Gastroesophageal sphincter (tissue), 4 donors: Measurements from ENCODE around the gene MAFG. TPM values are rescaled to one million over a fixed set of nuclear protein-coding genes. Genes with fewer than 3 reads are reported as not detected.

ENCODE experiments used
- ATAC-seq: fragments of 150-250 bp; one replicate; pipeline ENCODE4 v1.9.1; 2016; ENCODE audit warnings: mild to moderate bottlenecking, moderate library complexity
- H3K27ac ChIP-seq, 4 donors: fragments of 200-600 bp; sonication (generic) in 3 of 4; 1 replicate in 3 of 4; 2 replicates in 1 of 4; pipeline ENCODE4 v1.5.1; 2016 to 2019
- H3K27me3 ChIP-seq: fragments of 200-600 bp; sonication (generic); one replicate; pipeline ENCODE4 v1.5.1; 2019
- H3K36me3 ChIP-seq, 2 donors: fragments of 200-600 bp; sonication (generic); one replicate each; pipeline ENCODE4 v1.5.1; 2019; ENCODE audit warnings: control low read depth in 1 of 2
- H3K4me1 ChIP-seq, 3 donors: fragments of 200-600 bp; sonication (generic); 1 replicate in 2 of 3; 2 replicates in 1 of 3; pipeline ENCODE4 v1.5.1; 2016 to 2019; ENCODE audit warnings: control low read depth in 2 of 3
- H3K4me3 ChIP-seq, 2 donors: fragments of 200-600 bp; sonication (generic); one replicate each; pipeline ENCODE4 v1.5.1; 2019; ENCODE audit warnings: mild to moderate bottlenecking in 1 of 2, moderate library complexity in 1 of 2
- H3K9me3 ChIP-seq, 3 donors: fragments of 200-600 bp; sonication (generic); one replicate each; pipeline ENCODE4 v1.5.1; 2017 to 2019; ENCODE audit warnings: control low read depth in 2 of 3
- EP300 ChIP-seq: sonication (generic); formaldehyde crosslinking; IDR thresholded peaks from one replicate; pipeline ENCODE4 v1.6.1; 2017; ENCODE audit warnings: antibody characterized with exemption, mild to moderate bottlenecking
- POLR2A ChIP-seq, 2 donors: fragments of 450-650 bp; IDR thresholded peaks; one replicate each; pipeline ENCODE4 v1.6.1; 2017; ENCODE audit warnings: antibody characterized with exemption in 2 of 2, mild to moderate bottlenecking in 2 of 2, moderate library complexity in 1 of 2
- POLR2AphosphoS5 ChIP-seq: sonication (generic); formaldehyde crosslinking; IDR thresholded peaks from one replicate; pipeline ENCODE4 v1.6.1; 2017; ENCODE audit warnings: antibody characterized with exemption
- WGBS, 2 donors: methylation state at CpG; one replicate each; pipeline ENCODE4 v1.1.5; 2018; ENCODE audit warnings: low coverage in 1 of 2; 5-methylcytosine and 5-hydroxymethylcytosine counted together
- total RNA-seq, 4 donors: library from RNA; depleted of rRNA; stranded (reverse); fragments of >200 nt; gene quantifications; one replicate each; pipeline ENCODE4 v1.1.0, GENCODE V29; 2016
- TF ChIP-seq, protein P1 (sequence below), 4 experiments: fragments of 200-600 bp in 2 of 4; fragments of 450-650 bp in 2 of 4; sonication (generic) in 1 of 4; IDR thresholded peaks; one replicate each; pipeline ENCODE4 v1.5.1; 2017 to 2019; ENCODE audit warnings: antibody characterized with exemption in 4 of 4, mild to moderate bottlenecking in 2 of 4, moderate library complexity in 2 of 4

The MAFG gene
- total RNA-seq, 4 donors from 2014 or later: 18.8 to 39.3 (median 25.3) TPM

DNA sequence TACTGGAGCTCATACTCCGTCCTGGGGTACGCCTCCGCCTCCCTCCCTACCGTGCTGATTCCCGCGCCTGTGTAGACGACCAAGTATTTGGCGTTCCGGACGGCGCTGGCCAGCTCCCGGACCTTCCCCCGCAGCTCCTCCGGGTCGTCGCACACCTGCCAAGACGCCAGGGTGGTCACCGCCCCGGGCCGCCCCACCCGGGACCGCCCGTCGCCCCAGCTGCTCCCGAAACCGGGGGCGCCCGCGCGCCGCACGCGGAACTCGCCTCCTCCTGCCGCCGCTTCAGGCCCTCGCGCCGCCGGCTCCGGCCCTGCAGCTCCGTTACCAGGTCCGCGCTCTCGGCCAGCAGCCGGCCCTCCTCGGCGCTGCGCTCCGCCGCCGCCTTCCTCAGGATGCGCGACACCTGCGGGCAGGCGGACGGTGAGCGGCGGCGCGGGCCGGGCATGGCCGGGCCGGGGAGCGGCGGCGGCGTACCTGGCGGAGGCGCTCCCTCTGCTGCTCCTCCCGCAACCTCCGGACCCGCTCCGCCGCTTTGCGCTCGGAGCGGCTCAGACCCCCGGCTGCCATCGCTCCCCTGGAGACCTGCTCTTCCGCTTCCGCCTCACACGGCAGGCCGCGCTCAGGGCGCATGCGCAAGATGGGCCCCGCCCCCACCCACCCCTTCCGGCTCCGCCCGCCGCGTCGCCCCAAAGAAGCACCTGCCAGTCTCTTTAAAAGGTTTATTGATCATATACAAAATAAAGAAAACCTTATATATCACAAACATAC is 9.8 kb downstream of the MAFG start, which contains the start of gene SIRT7:
Gene SIRT7, minus strand, starts transcription at position 612 of the 768 bp plus-strand sequence. Its CDS starts 45 bp downstream, at position 567.
- no peaks in the 10 kb centered on the region for H3K9me3 ChIP-seq
- no peaks in the 10 kb centered on the region for H3K27me3 ChIP-seq
- 3 to 7% methylated on average over 3 to 5 of the region's 94 CpGs for WGBS, 2 donors
- peaks cover 0 to 68% of the 10 kb centered on the region in 2 donors for H3K36me3 ChIP-seq
- ATAC-seq: peak; percentile 83
- peaks cover 6 to 69% (median 20%) of the 10 kb centered on the region in 3 donors for H3K4me1 ChIP-seq
- TF ChIP-seq EP300: no peak
- TF ChIP-seq, protein P1, sequence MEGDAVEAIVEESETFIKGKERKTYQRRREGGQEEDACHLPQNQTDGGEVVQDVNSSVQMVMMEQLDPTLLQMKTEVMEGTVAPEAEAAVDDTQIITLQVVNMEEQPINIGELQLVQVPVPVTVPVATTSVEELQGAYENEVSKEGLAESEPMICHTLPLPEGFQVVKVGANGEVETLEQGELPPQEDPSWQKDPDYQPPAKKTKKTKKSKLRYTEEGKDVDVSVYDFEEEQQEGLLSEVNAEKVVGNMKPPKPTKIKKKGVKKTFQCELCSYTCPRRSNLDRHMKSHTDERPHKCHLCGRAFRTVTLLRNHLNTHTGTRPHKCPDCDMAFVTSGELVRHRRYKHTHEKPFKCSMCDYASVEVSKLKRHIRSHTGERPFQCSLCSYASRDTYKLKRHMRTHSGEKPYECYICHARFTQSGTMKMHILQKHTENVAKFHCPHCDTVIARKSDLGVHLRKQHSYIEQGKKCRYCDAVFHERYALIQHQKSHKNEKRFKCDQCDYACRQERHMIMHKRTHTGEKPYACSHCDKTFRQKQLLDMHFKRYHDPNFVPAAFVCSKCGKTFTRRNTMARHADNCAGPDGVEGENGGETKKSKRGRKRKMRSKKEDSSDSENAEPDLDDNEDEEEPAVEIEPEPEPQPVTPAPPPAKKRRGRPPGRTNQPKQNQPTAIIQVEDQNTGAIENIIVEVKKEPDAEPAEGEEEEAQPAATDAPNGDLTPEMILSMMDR (IDR thresholded peaks at IDR 0.05): no peak
- peak; percentile 83 for TF ChIP-seq POLR2AphosphoS5
- TF ChIP-seq POLR2A (IDR thresholded peaks at IDR 0.05): peak; percentile 70 to 76
- H3K4me3 ChIP-seq: peak within 1 kb of the TSS; percentile 72 to 98
- peak within 1 kb of the TSS; percentile 35 to 89 (median 81) for H3K27ac ChIP-seq

DNA sequence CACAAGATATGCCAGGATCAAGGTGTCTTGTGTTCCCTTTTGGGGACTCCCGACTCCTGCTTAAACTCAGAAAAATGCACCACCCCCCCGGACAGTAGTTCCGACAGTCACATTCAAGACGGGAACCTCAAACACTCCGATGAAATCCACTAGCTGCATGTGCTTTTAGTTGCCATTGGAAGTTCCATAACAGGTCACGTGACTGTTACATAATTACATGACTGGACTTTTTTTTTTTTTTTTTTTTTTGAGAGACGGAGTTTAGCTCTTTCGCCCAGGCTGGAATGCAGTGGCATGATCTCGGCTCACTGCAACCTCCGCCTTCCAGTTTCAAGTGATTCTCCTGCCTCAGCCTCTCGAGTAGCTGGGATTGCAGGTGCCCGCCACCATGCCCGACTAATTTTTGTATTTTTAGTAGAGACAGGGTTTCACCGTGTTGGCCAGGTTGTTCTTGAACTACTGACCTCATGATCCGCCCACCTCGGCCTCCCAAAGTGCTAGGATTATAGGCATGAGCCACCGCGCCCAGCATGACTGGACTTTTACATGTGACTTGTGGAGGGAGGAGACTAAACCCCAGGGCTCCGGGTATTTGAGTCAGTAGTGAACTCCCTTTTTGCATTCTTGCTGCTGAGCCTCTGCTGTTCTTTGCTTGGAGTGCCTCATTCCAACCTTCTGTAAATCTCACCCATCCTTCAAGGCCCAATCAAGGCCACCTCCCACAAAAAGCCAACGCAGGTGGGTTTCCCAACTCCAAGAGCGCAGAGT is 11.1 kb downstream of the MAFG start:
- no peaks in the 10 kb centered on the region for H3K9me3 ChIP-seq
- peaks cover 6 to 64% (median 15%) of the 10 kb centered on the region in 3 donors for H3K4me1 ChIP-seq
- ATAC-seq: no peak
- no peak overlapping the region for H3K27ac ChIP-seq
- 73 to 83% methylated on average over 12 to 13 of the region's 21 CpGs for WGBS, 2 donors
- H3K36me3 ChIP-seq: peaks cover 0 to 68% of the 10 kb centered on the region in 2 donors
- no peaks in the 10 kb centered on the region for H3K27me3 ChIP-seq
- peak overlapping the region in 1 of 2 donors; percentile 98 for H3K4me3 ChIP-seq
- TF ChIP-seq POLR2AphosphoS5: no peak
- TF ChIP-seq, protein P1 (IDR thresholded peaks at IDR 0.05): no peak

DNA sequence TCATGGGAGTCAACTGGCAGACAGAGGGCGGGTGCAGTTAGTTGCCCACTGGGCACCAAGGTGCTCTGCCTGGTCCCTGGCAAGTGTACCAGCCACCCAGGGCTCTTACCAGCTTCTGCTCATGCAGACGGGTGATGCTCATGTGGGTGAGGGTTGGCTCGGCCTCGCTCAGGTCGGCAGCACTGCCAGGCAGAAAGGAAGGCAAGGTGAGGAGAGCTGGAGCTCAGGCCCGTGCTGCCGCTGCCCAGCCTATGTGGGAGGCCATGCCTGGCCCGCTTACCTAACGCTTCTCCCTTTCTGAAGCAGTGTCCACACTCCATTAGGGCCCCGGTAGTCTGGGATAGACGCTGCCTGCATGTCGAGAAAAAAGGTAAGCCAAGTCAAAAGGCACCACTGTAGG is 12.2 kb downstream of the MAFG start:
- Histone ChIP-seq H3K9me3 (no peaks in the 10 kb centered on the region), H3K27ac (no peak overlapping the region), H3K36me3 (peaks cover 0 to 59% of the 10 kb centered on the region in 2 donors), H3K27me3 (no peaks in the 10 kb centered on the region), H3K4me3 (no peak overlapping the region), H3K4me1 (peaks cover 6 to 59% (median 18%) of the 10 kb centered on the region in 3 donors)
- no peak for ATAC-seq
- TF ChIP-seq, protein P1 (IDR thresholded peaks at IDR 0.05): no peak
- no peak for TF ChIP-seq POLR2AphosphoS5
- WGBS, 2 donors: 81 to 86% methylated on average over 3 of the region's 12 CpGs

DNA sequence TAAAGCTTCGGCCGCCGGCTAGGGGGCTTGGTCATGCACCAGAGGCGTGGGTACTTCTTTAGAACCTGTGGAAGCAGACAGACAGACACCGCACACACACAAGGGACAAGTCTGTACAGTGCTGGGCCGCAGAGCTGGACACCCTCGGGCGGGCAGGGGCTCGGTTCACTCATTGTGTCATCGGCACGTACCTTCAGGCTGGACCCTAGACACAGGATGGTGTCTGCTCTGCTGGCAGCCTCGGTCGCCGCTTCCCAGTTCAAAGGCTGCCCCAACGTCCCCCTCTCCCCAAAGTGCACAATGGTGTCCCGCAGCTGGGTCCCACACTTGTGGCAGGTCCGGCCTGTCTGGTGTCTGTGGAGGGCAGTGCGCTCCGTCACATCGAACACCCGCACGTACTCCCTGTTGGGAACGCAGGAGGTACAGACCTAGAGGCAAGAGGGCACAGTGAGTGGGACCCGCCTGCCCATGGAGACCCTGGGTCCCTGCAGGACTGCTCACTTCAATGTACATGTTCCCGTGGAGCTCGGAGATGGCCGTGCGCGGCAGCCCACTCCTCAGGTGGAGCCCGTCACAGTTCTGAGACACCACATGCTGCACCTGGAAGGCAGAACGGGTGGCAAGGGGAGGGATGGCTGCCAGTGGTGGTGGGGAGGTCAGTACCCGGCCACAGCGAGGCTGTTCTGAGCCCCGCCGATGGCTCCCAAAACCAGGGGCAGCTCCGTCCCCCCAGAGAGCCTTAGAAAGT is 13.3 kb downstream of the MAFG start:
- WGBS, 2 donors: 85% methylated on average over 9 of the region's 36 CpGs; no CpG with 5 or more reads in 1 of the 2 donors
- no peaks in the 10 kb centered on the region for H3K9me3 ChIP-seq

More for the DNA sequence above, 13.3 kb downstream of the MAFG start:
- ATAC-seq: no peak
- Histone ChIP-seq H3K27me3 (no peaks in the 10 kb centered on the region), H3K27ac (no peak overlapping the region), H3K36me3 (peaks cover 0 to 50% of the 10 kb centered on the region in 2 donors), H3K4me1 (peaks cover 6 to 55% (median 21%) of the 10 kb centered on the region in 3 donors), H3K4me3 (no peak overlapping the region)
- TF ChIP-seq POLR2AphosphoS5: no peak
- no peak for TF ChIP-seq EP300
- TF ChIP-seq POLR2A (IDR thresholded peaks at IDR 0.05): no peak
- TF ChIP-seq, protein P1 (IDR thresholded peaks at IDR 0.05): no peak
